HG02571 (cell line): ENCODE measurements around the gene TBX1.

Experiments
- ATAC-seq: cut with Tn5 transposase; IDR thresholded peaks from one replicate; pipeline ENCODE4 v1.9.1; 2021; ENCODE audit warnings: mild to moderate bottlenecking, moderate library complexity; ENCODE audit not compliant: unreplicated experiment

TBX1 gene

GRCh38 chr22:19809741-19810140, 49.2 kb downstream of the TBX1 start:
- no peak for ATAC-seq

- no peak for ATAC-seq
Measured at GRCh38 chr22:19810381-19811201, 50.0 kb downstream of the TBX1 start.

- no peak for ATAC-seq
Measured at GRCh38 chr22:19811211-19811621, 50.6 kb downstream of the TBX1 start.

DNA sequence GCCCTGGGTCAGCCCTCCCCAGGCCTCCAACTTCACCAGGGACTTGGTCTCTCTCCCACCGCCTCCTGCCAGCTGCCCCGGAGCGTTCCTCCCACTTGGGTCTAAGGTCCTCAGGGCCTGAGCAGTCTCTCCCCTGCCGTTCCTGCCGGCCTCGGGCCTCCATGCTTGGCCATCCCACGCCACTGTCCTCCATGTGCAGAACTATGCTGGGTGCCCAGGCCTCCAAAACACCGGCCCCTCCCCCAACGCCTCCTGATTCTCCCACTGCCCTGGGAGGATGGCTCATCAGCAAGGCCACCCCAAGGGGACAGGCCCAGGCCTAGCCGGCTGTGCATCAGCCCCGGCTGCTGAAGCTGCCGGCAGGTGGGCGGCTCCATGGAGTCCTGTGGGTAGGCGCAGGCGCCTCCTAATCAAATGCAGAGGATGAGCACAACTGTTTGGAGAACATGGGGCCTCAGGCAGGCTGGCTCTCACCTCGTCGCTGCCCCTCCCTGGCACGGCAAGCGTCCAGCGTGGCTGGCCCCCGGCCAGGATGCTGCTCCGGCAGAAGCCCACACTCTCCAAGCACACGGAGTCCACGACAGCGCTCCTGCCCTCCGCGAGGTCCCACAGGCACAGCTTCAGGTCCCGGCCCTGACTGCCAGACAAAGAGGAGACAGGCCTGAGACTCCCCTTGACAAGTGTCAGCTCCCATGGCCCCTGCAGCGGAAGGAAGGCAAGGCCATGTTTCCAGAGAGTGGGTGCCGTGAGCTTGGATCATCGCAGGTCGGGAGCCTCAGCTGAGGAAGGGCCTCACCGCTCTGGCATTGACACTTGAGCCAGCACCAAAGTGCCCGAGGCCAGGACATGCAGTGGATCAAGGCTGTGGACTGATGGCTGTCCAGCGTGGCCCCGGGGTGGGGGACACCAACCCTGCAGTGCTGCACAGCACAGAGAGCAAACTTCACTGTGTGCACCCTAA, 51.5 kb downstream of the TBX1 start:
- no peak for ATAC-seq

DNA sequence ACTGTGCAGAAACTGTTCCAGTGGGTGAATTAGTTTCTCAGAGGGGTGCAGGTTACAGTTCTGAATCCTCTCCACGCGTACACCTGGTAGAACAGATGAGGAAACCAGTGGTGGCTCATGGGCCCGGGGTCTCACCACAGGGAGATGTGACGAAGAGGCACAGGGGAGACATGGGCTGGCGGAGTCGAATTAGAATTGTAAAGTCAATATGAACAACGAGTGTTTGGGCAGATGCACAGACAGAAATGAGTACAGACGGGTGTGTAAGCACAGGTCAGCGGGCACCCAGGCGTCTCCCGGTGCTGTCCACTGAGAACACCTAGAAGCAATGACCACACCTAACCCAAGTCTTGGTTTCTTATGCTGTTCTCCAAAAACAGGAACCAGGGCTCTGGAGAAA, 52.3 kb downstream of the TBX1 start:
- ATAC-seq: no peak

GRCh38 chr22:19814428-19814827, 53.9 kb downstream of the TBX1 start:
- ATAC-seq: no peak

DNA sequence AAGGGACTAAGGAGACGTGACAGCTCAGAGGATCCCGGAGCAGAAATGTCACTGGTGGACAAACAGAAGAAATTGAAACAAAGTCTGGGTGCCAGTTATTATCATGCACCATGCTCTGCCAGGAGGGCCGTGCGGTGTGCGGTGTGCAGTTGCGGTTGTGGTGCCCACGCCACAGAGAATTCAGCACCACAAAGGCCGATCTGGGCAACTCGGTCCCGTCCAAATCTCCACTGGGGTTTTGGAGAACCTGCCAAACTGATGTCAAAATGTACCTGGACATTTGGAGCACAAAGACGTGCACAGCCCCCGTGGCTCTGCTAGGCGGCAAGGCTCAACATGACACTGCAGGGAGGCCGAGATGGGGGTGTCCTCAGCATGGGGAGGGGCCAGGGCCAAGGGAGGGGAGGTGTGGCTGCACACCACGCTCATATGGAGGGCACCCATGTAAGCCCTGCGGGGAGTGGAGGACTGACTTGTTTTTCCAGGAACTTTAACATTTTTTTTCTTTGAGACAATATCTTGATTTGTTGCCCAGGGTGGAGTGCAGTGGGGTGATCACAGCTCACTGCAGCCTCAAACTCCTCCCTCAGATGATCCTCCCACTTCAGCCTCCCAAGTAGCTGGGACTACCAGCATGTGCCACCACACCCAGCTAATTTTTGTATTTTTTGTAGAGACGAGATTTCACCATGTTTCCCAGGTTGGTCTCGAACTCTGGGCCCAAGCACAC, 54.7 kb downstream of the TBX1 start:
- no peak for ATAC-seq

GRCh38 chr22:19815823-19816290, 55.3 kb downstream of the TBX1 start:
- ATAC-seq: no peak

DNA sequence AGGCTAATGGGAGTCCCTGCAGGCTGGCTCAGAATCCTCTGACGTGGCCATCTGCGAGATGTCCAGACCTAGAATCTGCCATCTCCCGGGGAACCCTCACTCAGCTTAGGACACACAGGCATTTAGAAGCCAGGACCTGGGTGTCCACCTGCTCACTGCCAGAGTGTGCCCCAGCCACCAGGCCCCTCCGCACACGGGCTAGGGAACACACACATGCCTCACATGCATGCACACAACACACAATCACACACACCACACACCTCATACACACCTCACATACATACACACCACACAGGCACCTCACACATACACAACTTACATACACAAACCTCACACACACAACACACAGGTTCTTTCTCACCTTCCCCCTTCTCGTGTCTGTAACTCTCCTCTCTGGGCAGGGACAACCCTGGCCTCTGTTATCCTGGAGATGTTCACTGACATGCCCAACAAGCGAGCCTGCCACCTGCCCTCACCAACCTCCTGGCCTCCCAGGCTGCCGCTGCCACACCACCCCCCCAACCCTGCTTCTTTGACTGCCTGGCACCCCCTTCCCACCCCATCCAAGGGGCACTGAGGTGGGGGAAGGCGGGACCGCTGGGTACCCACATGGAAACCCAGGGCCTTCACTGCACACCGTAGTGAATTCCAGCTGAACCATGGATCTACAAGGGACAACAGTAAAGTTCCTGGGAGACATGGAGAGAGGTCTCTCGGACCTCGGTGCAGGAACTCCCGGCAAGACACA, 56.0 kb downstream of the TBX1 start:
- no peak for ATAC-seq
